GM13977 (cell line): ENCODE data around the gene PGP.

Source experiments
- DNase-seq: peaks from one replicate; pipeline ENCODE4 v3.0.0; 2012; ENCODE audit warnings: low spot score
- CTCF ChIP-seq: IDR thresholded peaks from 2 replicates; pipeline ENCODE4 v1.5.1; 2012; ENCODE audit warnings: mild to moderate bottlenecking, control low read depth; ENCODE audit not compliant: insufficient read depth; ENCODE audit errors: extremely low read depth, missing control alignments
- in situ Hi-C: fragments of 300-500 bp; cut with MboI; formaldehyde crosslinking; loops from one replicate; pipeline ENCODE4 v1.12.0; 2022; ENCODE audit warnings: low sequenced_read_pairs, low pct_unique_long_range_greater_than_20kb, mixed read lengths, inconsistent platforms; ENCODE audit not compliant: unreplicated experiment

Gene PGP

GRCh38 chr16:2184346-2184745 lies 30.3 kb downstream of the PGP start:
- in situ Hi-C loops: no loop called here
- DNase-seq: no peak
- no peak for TF ChIP-seq CTCF

DNA sequence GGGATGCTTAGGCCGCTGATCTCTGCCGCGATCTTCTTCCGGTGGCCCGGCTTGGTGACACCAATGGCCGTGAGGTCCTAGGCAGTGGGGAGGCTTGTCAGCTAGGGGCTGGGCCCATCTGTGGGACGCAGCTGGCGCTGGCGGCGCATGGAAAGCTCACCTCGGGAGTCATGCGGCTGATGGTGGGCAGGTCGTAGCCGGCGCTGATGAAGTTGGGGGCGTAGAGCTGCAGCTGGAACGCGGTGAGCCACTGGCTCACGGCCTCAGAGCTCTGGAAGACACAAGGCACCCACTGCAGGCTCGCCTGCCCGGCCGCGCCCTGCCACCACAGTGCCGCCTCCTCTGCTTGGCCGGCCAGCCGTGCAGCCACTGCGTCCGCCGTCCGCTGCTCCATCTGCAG lies 31.0 kb downstream of the PGP start:
- in situ Hi-C loops: no loop called here

DNA sequence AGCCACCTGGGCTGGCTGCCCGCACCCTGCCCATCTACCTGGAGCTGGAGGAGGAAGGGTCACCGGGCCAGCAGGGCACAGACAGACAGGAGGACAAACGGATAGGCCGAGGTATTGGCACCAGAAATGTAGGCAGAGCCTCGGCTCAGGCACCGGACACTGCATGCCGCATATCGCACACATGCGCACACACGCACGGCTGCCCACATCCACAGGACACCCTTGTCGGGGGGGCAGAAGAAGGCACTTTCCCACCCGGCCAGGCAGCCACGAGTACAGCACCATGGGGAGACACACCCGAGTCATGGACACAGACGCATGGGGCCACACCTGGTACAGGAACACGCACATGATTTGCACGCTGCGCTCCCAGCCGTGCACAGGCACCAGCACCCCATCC lies 32.7 kb downstream of the PGP start:
- no peak for TF ChIP-seq CTCF
- in situ Hi-C loops: no loop called here
- no peak for DNase-seq

More for the DNA sequence above, 31.0 kb downstream of the PGP start:
- no peak for TF ChIP-seq CTCF
- no peak for DNase-seq

DNA sequence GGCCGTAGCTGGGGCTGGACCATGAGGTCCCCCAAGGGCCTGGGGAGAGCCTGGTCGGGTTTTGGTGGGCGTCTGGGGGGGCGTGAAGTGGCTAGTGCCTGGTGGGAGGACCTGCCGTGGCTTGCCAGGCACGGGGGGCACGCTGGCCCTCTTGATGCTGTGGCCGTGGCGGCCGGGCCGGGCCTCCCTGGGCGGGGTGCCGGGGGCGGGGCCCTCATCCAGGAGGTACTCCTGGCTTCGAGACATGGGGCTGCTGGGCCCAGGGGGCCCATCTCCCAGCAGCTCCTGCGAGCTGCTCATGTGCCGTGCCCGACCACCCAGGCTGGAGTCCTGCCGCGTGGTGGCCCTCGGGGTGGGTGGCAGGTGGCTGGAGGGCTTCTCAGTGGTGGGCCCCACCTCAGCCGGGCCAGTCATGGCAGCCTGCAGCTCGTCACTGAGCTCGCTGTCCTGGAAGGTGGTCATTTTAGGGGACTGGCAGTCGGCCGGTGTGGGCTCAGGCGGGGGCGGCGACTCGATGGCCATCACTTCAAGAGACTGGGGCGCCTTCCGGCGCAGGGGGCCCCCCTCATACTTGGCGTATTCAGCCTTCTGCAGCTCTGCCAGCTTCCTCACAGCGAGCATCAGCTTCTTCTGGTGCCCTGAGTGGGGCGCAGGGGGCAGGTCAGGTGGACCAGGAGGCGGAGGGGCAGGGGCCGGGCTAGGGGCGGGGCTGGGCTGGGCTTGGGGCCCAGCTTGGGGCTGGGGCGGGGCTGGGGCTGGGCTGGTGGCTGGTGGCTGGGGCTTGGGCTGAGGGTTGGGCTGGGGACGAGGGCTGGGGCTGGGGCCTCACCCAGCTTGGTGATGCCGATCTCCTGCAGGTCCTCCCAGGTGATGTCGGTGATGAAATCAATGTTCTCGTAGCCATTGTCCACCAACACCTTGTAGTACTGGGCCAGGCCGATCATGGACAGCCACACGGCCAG lies 33.4 kb downstream of the PGP start:
- in situ Hi-C loops: no loop called here
- TF ChIP-seq CTCF: no peak
- no peak for DNase-seq

DNA sequence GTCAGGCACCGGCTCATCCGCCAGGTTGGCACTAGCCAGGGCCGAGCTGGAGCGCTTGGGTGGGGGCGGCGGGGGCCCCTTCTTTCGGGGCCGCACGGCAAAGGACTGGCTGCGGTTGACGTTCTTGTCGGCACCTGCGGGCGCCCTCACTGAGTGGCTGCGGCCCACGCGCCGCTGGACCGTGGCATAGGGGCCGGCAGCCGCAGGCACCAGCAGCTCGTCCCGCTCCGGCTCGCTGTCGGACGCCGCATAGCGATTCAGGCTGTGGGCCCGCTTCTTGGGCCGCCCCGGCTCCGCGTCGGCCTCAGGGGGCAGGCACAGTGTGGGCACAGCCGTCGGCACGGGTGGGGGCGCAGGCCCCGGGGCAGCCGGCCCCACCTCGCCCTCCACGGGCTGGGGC lies 34.2 kb downstream of the PGP start:
- TF ChIP-seq CTCF: no peak
- in situ Hi-C loops: no loop called here
- no peak for DNase-seq

GRCh38 chr16:2179576-2179975 lies 35.1 kb downstream of the PGP start:
- TF ChIP-seq CTCF: no peak
- no peak for DNase-seq
- in situ Hi-C loops: no loop called here
